ENCODE measurements around the gene FKTN.

DNA sequence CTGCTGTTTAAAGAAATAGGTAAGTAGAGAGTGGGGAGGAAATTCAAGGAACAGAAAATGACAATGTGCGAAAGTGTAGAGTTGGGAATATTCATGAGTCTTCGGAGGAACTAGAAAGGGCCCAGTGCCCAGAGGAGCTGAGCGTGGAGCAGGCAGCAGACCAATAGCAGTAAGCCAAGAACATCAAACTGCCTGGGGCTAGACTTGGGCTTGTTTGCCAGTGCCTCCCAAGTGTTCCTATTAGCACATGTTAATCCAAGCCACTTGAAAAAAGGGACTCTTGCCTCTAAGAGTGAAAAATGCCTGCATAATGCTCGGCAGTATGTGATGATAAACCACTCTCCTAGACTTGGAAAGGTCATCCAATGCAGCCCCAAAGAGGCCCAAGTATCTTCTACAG is 103.1 kb downstream of the FKTN start:
- TF ChIP-seq, protein P1, sequence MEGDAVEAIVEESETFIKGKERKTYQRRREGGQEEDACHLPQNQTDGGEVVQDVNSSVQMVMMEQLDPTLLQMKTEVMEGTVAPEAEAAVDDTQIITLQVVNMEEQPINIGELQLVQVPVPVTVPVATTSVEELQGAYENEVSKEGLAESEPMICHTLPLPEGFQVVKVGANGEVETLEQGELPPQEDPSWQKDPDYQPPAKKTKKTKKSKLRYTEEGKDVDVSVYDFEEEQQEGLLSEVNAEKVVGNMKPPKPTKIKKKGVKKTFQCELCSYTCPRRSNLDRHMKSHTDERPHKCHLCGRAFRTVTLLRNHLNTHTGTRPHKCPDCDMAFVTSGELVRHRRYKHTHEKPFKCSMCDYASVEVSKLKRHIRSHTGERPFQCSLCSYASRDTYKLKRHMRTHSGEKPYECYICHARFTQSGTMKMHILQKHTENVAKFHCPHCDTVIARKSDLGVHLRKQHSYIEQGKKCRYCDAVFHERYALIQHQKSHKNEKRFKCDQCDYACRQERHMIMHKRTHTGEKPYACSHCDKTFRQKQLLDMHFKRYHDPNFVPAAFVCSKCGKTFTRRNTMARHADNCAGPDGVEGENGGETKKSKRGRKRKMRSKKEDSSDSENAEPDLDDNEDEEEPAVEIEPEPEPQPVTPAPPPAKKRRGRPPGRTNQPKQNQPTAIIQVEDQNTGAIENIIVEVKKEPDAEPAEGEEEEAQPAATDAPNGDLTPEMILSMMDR (conservative IDR thresholded peaks at IDR 0.05 in 1 of 2, IDR thresholded peaks at IDR 0.05 in 1 of 2; ENCODE audit: extremely low read depth in 1 of 2, insufficient read depth in 1 of 2, low read depth in 1 of 2, low read length in 2 of 2), result no peak
- no peak for TF ChIP-seq EZH2 (IDR thresholded peaks at IDR 0.05; ENCODE audit: borderline replicate concordance, low read length)

Measured in mammary epithelial cell (primary cell).